Right forelimb (tissue), 1 donor: Measurements from ENCODE around the gene DPY19L1.
A peak's percentile ranks its signal among the peaks of the same experiment; 100 is the strongest.
"Not testable (repeated sequence)": the region's sequence is repeated elsewhere in the genome, so short reads cannot be mapped to it uniquely, and the experiment has no call there.

ENCODE experiments used
- DNase-seq: peaks from one replicate; pipeline ENCODE4 v3.0.0-alpha.2; 2018

The DPY19L1 gene

DNA sequence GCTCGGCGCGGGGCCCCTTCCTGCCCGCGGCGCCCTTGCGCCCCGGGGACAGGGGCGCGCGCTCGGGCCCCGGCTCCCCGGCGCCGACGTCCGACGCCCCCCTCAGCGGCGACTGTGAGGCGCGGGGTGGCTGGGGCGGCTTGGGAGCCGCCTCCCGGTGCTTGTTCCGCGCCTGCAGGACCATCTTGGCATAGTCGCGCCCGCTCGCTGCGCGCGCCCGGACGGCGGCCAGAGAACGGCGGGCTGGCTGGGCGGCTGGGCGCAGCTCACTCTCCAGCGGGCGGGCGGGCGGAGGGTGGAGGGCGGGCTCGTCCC, at the start of gene DPY19L1:
Gene DPY19L1 (minus strand): TSS at position 275 of the 315 bp plus-strand sequence. CDS start 91 bp downstream, at position 184.
- DNase-seq: no peak

DNA sequence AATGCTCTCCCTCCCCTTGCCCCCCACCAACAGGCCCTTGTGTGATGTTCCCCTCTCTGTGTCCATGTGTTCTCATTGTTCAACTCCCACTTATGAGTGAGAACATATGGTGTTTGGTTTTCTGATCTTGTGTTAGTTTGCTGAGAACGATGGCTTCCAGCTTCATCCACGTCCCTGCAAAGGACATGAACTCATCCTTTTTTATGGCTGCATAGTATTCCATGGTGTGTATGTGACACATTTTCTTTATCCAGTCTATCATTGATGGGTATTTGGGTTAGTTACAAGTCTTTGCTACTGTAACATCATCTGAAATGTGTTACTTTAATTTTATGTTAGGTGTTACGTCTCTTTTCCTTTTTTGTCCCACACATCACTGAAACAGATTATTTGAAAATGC, 42.2 kb upstream of the DPY19L1 start:
- not testable (repeated sequence) for DNase-seq

DNA sequence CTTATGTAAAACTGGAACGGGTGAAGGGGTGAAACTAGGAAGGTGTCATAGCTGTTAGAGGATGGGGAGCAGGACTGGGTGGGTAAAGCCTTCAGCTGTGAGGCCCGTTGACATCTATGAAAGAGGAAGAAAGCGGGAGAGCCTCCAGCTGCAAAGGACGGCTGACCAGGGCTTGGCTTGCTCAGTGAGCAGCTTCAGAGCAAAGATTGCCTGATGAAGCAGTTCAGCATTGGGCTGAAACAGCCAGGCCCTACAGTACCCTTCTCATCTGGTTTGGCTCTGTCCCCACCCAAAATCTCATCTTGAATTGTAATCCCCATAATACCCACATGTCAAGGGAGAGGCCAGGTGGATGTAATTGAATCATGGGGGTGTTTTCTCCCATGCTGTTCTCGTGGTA, 36.7 kb upstream of the DPY19L1 start:
- DNase-seq: not testable (repeated sequence)

DNA sequence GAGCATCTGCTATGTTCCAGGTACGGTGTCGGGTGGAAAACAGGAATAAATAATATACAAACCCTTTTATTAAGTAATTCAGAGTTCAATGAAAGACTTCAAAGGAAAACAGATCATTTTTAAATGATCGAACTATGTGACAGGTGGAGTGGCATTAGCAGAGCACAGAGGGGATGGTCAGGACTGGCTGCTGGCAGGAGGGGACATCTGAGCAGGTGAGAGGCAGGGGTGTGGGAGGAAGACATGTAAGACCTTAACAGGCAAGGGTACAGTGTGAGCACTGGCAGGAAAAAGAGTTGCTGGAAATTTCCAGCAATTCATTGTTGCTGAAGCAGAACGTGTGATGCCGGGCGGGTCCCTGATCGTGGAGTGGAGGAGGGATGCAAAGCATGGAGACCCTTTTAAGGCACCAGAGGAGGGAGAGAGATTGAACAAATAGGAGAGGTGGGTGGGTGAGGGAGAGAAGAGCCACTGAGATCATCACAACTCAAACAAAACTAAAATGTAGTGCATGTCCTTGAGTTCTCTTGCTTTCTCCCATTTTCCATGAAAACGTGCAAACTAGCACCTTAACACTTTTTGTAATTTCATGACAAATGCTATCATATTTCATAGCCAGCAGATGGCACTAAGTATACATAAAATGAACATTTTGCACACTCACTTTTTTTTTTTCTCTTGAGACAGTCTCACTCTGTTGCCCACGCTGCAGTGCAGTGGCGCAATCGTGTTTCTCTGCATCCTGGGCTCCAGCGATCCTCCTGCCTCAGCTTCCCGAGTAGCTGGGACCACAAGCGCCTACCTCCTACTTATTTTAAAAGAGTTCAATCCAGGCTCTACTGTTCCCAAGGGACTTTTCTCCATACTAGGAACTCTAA, 35.9 kb upstream of the DPY19L1 start:
- DNase-seq: not testable (repeated sequence)

DNA sequence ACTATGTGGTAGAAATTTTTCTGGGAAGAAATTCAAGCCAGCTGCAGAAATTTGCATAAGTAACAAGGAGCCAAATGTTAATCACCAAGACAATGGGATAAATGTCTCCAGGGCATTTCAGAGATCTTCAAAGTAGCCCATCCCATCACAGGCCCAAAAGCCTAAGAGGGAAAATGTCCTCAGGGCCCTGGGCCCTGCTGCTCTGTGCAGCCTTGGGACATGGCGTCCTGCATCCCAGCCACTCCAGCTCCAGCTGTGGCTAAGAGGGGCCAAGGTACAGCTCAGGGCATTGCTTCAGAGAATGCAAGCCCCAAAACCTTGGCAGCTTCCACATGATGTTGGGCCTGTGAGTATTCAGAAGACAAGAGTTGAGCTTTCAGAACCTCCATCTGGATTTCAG, 31.8 kb upstream of the DPY19L1 start:
- DNase-seq: not testable (repeated sequence)

DNA sequence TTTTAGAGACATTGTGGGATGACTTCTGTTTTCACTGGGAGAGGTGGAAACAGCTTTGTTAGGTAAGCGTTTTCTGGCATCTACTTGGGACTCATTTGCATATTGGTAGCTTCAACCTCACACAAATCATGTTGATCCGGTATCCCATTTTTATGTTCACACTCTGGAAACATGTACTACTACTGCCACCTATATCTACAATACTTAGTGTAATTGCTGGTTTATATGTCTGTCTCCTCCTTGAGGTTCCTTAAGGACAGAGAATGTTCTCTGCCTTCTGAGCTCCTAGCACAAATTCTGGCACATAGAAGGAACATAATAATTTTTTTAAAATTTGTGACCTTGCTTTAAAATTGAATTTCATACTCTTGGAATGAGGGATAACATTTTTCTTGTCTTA, 28.1 kb upstream of the DPY19L1 start:
- DNase-seq: not testable (repeated sequence)

DNA sequence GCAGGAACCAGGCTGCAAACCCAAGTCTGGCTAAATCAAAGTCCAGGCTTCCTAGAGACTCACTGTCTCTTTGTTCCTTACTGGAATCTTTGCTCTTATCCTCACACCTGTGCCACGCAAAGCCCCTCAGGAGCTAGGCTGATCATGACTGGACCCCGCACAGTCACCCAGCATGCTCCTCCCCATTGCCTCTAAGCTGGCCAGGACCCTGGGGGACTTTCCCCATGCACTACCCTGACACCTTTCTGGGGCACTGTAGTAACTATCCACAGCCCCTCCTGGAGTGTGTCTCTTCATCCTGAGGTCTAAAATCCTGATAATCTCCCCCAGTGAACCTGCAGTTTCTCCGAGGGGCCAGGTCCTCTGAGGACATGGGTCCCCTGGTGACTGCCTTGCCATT, 21.3 kb upstream of the DPY19L1 start:
- DNase-seq: not testable (repeated sequence)

DNA sequence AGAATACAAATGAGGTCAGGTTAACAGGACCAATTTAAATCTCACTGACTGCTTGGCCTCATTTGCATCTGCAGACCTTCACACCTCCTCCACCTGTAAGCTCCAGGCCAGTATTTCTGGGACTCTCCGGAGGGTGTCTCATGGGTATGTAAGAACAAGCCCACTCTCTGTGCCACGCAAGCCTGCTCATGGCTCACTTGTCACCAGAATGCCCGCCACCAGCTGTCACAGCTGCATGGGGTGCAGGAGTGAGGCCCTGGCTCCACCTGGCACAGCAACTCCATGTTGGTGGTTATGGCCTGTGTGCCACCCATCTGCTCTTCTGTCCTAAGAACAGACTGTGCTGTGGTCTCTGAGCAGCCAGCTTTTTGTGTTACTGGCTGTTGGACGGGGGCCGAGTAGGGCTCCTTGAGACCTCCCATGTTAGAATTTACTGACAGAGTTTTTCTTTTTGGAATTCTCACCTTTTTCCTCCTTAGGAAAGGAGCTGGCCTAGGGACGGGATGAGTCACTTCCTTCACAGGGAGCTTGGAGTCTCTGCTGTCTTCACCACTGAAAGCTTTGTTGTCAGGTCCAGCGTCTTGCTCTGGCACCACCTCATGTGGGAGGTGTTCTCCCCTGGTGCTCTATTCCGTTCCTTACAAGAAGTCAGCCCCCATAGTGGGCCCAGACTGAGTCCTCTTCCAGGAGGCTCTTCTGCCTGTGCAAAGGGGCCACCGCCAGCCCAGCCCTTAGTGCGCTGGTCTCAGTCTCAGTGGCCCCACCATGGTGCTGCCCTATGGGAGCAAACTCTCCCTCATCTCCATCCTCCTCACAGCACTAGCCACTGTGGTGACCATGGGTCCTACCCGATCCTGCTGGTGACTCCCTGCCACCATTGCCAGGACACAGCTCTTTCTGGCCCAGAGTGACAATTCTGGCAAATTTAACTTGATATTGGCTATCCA, 20.5 kb upstream of the DPY19L1 start:
- DNase-seq: not testable (repeated sequence)

DNA sequence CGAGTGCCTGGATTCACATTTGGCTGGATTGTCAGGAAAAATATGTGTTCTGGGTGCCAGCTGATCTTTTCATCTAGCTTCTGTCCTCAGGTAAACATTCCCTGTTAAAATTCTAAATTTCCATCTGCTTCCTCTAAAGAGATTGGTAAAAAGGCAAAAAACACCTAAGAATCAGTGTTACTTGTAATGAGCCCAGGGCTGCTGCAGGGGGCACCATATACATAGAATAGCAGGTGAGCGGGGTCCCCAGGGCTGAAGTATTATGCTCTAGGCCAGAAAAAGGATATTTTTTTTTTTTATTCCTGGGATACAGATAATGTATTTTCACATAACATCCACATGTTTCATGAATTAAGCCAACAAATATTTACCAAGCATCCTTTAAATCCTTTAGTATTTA, 18.4 kb upstream of the DPY19L1 start:
- DNase-seq: not testable (repeated sequence)

DNA sequence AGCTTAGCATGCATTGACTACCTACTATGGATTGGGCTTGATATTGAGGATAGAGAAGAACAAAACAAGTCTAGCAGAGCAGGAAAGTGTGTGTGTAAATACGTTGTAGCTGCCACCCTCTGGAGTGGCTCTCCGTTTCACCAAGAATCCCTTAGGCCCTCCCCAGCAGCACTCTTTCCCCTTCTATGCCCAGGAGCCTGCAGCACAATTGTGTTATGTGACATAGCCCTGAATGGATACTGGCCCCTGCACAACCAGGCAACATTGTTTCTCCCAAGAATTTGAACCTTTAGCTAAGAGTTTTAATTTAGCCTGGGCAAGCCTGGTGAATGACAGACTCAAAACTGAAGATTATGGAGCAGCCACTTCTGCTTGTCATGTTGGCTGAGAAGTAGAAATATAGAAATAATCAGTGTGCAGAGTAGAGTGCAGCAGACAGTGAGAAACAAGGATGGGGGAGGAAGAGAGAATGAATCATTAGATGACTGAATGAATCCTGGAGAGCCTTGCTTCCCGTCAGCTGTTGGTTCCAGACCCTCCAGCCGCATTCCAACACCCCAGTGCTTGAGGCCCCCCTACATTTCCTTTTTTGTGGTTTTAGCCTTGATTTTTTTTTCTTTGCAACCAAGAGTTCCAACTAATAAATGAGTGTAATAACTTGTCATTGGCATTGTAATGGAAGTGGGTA, 16.3 kb upstream of the DPY19L1 start:
- DNase-seq: not testable (repeated sequence)

DNA sequence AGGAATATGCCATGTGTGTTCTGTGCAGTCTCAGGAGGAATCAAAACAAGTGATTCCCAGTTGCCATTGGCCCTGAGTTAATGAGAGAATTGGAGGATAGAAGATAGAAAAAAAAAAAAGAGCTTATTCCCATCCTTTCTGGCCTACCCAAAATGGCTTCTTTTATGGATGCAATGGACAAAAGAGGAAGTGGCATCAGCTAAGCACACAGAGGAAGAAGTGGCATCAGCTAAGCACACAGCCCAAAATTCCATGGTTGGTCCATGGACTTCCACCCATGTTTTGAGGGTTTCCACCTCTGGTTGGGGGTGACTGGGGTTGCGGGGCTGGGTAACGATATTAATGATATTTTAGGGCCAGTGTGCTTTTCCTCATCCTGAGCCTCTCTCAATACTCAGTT, 11.1 kb upstream of the DPY19L1 start:
- DNase-seq: not testable (repeated sequence)

DNA sequence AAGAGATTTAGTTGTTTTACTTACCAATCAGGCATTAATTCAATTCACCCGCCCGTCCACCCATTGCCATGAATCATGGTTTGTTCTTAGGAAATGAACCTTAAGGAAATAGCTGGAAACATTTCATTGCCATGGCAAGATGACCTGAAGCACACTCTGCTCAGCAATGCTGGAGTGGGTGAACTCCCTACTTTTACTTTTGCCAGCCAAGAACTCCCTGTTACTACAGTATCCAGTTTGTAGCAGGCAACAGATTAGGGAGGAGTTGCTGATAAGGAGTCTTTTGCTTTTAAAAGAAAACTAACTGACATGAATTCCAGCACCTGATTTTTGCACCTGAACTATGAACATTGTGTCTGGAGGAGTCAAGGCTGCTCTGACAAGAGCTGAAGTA, 10.6 kb upstream of the DPY19L1 start:
- not testable (repeated sequence) for DNase-seq

DNA sequence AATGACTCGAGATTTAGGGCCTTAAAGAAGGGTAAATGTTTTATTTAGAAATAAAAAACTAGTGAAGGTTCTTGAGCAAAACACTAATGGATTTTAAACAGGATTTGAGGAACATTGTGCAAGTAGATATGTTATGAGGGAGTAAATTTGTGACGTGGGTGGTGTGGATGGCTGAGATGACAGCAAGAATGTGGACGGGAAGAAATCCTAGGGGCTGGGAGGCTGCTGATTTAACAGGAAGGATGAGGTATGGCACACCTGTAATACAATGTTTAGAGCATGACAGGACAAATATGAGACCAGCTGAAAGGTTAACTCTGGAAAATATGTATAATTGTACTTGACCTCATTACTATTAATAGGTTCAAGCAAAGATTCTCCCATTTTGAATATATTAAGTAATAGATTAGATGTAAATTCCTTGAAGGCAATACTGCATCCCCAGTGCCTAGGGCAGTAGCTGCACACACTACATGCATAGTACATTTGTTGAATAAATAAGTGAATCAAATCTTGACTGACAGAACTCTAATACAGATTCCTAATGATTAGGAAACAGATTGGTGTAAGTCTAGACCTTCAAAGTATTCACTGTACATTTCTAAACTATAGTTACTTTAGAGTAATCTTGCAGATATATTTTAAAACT, 10.1 kb upstream of the DPY19L1 start:
- DNase-seq: not testable (repeated sequence)

DNA sequence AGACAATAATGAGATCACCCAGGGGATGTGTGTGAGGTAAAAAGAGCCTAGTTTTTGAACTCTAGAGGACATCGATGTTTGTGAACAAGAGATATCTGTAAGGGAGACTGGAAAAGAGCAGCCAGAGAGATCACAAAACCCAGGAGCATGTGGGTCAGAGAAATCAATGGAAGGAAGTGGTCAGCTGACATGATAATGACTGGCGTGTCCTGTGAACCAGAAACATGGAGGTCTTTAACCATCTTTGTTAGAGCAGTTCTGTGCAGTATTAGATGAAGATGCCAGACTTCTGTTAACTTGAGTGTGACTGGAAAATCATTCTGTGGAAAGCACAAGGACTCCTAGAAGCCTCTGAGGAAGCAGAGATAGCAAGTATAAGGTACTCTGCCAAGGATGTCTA, 6.0 kb upstream of the DPY19L1 start:
- not testable (repeated sequence) for DNase-seq

DNA sequence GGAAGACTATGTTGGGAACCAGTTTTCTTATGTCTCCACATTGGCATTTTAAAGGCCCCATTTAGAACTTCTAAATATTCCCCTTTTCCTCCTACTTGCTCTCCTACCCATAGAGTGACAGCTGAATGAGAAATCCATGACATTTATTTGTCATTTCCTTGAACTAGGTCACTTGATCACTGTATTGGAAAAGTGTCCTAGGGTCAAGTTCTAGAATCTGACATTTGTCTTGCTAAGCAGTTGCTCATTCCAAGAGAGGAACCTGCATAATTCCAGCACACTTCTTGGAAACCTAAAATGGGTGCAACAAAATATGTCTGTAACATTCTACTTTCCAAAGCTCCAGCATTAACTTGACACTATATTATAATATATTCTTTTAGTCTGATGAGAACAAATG, 3.6 kb upstream of the DPY19L1 start:
- DNase-seq: no peak

DNA sequence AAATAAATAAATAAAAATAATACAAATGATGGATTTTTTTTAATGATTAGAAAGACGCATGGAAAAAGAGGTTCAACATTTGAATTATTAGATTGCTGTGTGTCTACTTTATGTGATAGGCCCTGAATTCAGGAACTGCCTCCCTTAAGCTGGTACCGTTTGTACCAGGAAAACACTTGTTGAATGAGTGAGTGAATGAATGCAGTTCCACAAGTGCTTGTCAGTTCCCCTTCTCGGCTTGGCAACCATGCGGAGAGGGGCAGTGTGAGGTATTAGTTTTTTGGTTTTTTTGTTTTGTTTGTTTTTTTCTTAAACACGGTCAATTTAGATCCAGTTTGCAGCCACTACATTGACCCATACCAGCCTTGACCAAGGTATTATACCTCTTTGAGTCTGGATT, 2.1 kb upstream of the DPY19L1 start:
- no peak for DNase-seq

DNA sequence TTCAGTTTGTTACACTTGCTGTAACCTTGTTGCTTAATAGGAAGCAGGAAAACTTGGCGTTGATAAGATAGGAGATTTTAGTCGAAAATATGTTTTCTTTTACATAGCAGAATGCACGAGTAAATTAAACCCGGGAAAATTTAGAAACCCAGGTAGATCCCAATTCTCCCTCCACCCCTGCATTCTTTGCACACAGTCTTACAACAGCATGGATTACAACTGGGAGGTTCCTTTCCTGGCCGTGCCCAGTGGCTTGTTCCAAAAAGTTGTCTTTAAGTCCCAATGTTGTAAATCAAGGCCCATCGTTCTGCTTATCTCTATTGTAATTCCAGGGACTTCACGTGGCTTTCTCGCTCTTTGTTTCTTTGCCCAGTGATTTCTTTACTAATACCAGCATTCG, 1.1 kb upstream of the DPY19L1 start:
- no peak for DNase-seq

DNA sequence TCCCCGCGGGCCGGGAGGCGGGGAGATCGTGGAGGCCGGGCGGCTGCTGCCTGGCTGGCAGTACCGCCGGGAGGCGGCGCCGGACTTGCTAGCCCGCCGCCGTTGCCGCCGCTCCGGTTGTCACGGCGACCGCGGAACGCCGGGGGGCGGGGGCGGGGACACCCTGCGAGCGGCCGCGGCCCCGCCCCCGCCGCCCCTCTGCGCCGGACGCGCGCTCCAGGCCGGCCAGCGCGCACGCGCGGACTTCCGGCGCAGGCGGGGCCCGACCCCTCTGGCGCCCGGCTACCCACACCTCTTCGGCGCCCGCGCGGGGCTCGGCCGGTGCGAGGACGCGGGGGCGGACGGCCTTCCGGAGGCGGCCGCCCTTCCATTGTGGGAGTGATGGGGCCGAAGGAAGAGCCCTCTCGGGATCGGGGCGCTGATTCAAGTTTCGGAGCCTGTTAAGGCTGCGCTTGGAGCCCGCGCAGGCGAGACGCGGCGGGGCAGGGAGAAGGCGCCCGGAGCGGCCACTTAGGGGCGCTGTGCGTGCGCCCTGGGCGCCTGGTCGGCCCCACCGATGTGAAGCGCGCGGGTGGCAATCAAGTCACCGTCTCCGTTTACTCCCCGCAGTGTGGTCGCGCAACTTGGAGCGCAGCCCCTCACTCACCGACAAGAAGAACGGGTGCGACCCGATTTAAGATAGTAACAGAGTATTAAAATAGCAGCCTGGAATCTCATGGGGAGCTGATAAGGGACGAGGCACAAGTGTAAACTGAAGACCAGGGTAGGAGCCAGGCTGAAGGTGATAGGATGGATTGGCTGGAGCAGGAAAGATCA, 449 bp upstream of the DPY19L1 start:
- peak; percentile 95 for DNase-seq

DNA sequence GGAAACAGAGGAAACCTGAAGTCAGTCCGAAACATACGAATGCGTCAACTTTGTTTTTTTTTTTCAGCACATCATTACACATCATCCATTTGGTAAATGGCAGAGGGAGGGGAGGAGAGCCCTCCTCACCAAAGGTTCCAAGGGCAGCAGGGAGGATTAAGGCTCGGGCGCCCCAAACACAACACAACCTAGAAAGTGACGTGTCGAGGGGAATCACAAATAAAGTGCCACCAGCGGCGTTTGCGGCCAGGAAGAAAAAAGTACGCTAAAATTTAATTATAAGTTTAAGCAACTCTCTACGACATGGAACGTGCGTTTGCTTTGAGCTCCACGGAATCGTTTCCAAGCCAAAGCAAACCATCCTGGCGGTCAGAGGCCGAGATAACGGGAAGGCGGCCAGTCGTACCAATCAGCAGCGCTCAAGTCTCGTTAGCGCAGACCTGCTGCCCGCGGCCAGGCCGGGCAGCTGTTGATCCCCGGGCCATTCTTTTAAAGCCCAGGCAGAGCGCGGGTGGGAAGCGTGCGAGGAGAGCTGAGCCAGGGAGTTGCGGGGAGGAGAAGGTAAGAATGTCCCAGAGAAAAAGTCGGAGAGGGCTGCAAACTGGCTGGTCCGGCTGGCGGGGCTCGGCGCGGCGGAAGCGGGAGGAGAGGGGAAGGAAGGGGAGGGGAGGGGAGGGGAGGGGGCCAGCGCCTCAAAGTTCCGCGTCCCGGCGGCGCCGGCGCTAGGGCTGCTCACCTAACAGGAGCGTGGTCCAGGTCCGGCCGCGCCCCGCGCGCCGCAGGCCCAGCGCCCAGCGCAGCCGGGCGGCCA, 719 bp downstream of the DPY19L1 start:
- peak; percentile 67 for DNase-seq

DNA sequence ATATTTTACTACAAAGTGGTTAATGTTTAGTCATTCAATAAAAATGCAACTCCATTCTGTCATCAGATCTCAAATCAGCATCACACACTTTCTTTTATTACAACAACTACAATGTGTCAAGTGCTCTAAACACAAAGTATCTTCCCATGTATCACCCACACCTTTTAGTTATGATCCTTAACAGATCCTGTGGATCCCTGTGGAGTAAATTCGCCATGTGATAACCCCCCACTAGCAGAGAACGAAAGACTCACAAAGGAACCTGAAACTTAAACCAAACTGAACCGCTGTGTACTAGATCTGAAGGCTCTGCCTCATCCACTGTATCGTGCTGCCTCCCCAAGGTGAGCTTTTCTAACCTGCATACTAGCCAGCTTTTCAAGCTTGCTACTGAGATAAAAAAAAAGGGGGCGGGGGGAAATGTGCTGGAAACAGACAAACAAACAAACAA, 1.7 kb downstream of the DPY19L1 start:
- no peak for DNase-seq

DNA sequence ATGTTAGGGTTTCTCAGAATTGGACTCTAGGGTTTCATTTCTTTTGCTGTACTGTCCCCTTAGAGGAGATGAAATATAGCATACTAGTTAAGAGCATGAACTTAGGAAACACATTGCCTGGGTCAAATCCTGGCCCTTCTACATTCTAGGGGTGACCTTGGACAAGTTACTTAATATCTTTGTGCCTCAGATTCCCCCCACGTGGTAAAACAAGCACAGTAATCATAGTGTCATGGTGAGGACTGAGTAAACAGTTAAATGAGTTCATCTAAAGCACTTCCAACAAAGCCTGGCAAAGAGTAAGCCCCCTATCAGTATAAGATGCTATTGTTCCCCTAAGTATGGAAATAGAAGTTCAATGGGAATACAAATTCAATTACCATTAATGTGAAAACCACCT, 5.1 kb downstream of the DPY19L1 start:
- DNase-seq: no peak
